ENCODE data around the gene PPM1F.

Gene PPM1F

DNA sequence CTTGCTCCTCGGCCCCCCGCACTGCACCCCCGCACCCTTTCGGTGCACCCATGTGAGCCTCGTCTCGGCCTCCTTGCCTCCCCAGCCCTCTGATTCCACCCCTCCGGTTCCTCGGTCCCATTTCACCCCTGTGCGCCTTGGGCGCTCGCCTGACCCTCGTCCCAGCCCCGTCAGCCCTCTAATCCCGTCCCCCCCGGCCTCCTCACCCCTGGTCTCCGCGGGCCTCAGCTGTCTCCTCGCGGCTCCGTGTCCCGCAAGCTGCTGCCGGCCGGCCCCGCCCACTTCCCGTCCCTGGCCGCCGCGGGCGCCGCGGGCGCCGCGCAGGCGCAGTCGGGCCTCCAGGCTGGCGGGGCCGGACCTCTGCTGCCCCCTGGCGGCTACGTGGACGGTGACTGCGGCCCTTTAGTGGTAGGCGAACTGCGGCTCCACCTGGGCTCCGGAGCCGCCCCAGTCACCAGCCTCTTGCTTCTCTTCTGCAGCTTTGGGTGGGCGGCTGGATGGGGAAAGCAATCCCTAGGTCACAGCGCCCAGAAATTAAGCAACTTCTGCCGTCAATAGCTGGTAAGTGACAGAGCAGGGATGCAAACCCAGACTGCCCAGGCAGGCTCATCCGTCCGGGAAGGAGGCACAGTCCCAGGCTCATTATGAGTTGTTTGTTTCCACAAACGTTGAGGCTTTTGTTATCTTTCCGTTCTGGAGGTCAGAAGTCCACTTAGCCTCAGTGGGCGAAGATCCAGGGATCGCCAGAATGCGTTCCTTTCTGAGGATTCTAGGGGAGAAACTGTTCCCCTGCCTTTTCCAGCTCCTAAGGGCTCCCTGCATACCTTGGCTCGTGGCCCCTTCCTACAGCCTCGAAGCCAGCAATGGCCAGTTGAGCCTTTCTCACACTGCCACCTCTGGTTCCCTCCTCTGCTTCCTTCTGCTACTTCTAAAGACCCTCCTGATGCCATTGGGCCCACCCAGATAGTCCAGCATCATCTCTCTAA lies at the start of gene PPM1F:
Gene PPM1F, minus strand, starts transcription at position 263 of the 986 bp plus-strand sequence. CDS start 6,800 bp downstream, outside the sequence.
- no peaks in the 10 kb centered on the region for H3K27me3 Mint-ChIP-seq
- H3K4me1 Mint-ChIP-seq (ENCODE audit: low read depth), result peaks cover 12% of the 10 kb centered on the region
- H3K36me3 Mint-ChIP-seq, result no peaks in the 10 kb centered on the region
- H3K27ac Mint-ChIP-seq, result peak within 1 kb of the TSS; percentile 28
- no peaks in the 10 kb centered on the region for H3K9me3 Mint-ChIP-seq (ENCODE audit: low read depth)
- H3K4me3 Mint-ChIP-seq, result peak within 1 kb of the TSS; percentile 88

DNA sequence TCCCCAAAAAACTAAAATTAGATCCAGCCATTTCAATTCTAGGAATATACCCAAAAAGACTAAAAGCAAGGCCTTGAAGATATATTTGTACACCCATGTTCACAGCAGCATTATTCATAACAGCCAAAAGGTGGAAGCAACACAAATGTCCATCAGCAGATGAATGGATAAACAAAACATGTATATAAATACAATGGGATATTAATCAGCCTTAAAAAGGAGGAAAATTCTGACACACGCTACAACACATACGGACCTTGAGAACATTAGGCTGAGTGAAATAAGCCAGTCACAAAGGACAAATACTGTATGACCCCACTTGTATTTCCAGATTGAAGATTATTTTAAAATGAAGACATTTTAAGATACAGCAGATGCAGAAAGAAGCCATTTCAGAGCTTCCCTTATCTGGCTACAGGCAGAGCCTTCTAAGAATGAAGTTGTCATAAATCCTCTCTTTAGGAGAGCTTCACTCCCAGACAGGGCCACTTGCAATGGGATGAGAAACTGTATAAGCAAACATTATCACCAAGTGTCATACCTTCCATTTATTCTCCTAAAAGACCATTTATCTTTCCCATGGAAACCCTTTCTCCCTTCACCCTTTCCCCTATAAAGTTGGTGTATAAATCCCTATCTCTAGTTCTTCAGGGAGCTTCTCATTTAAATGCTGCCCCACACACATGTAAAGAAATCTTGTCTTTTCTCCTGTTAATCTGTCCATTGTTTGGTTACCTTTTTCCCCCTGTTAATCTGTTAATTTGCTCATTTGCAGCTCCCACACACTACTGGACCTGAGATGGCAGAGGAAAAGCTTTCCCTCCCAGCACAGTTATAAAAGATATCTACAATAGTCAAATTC lies 49.2 kb upstream of the PPM1F start:
- Mint-ChIP-seq H3K36me3 (no peaks in the 10 kb centered on the region), H3K4me3 (no peak overlapping the region), H3K27me3 (no peaks in the 10 kb centered on the region), H3K9me3 (ENCODE audit: low read depth) (no peaks in the 10 kb centered on the region), H3K4me1 (ENCODE audit: low read depth) (no peaks in the 10 kb centered on the region), H3K27ac (no peak overlapping the region)

- Mint-ChIP-seq H3K27me3 (no peaks in the 10 kb centered on the region), H3K4me1 (ENCODE audit: low read depth) (no peaks in the 10 kb centered on the region), H3K9me3 (ENCODE audit: low read depth) (no peaks in the 10 kb centered on the region), H3K36me3 (no peaks in the 10 kb centered on the region), H3K4me3 (no peak overlapping the region), H3K27ac (no peak overlapping the region)
Measured at GRCh38 chr22:21998595-21999247, 46.1 kb upstream of the PPM1F start.

GRCh38 chr22:21996175-21996720 lies 43.6 kb upstream of the PPM1F start:
- Mint-ChIP-seq H3K4me3 (no peak overlapping the region), H3K27ac (no peak overlapping the region), H3K27me3 (peaks cover 2% of the 10 kb centered on the region), H3K9me3 (ENCODE audit: low read depth) (no peaks in the 10 kb centered on the region), H3K4me1 (ENCODE audit: low read depth) (no peaks in the 10 kb centered on the region), H3K36me3 (no peaks in the 10 kb centered on the region)

- no peaks in the 10 kb centered on the region for H3K9me3 Mint-ChIP-seq (ENCODE audit: low read depth)
- no peaks in the 10 kb centered on the region for H3K36me3 Mint-ChIP-seq
- peaks cover 2% of the 10 kb centered on the region for H3K27me3 Mint-ChIP-seq
- no peak overlapping the region for H3K27ac Mint-ChIP-seq
- no peak overlapping the region for H3K4me3 Mint-ChIP-seq
- H3K4me1 Mint-ChIP-seq (ENCODE audit: low read depth), result no peaks in the 10 kb centered on the region
Measured at GRCh38 chr22:21995660-21996059, 43.0 kb upstream of the PPM1F start.

DNA sequence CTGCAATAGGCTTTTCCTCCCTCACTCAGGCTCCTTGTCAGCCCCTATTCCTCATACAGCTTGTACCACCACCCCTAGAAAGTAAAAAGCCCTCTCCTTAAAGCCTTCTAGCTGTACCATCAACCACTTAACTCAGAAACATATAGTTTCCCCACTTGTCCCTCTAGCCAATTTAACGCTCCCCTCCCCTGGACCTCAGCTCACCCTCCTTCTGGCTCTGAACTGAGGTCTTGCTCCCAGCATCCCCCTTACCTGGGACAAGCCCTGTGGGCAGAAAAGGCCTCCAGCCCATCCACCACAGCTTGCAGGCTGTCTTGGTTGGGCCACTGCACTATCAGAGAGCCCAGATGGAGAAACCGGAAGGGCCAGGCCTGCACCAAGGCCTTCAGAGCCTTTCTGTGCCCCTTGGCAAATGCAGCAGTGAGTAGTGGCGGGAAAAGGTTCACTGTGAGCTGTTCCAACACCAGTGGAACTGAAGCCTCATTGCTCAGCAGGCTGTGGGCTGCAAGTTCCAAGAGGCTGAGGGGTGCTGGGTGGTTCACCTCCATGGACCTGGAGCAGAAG lies 42.3 kb upstream of the PPM1F start:
- Mint-ChIP-seq H3K27ac (no peak overlapping the region), H3K4me1 (ENCODE audit: low read depth) (no peaks in the 10 kb centered on the region), H3K4me3 (no peak overlapping the region), H3K36me3 (no peaks in the 10 kb centered on the region), H3K27me3 (peaks cover 2% of the 10 kb centered on the region), H3K9me3 (ENCODE audit: low read depth) (no peaks in the 10 kb centered on the region)

DNA sequence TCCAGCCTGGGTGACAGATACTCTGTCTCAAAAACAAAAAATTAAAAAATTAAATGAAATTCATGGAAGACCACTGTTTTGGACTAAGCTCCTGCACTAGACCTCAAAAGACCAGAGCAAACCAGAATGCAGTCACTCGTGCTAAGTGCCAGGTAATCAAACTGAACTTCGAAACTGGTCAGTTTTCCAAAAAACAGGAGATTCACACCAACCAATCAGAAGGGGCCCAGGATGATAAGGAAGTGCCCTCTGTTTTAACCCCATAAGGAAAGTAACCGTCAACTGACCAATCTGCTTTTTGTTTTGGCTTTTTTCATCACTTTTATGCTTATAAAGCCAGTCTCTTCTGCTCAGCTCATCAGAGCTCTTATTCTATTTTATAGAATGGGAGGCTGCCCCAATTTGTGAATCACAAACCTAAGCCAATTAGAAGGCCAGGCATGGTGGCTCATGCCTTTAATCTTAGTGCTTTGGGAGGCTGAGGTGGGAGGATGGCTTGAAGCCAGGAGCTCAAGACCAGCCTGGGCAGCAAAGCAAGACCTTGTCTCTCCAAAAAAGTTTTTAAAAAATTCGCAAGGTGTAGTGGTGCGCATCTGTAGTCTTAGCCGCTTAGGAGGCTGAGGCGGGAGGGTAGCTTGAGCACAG lies 40.1 kb upstream of the PPM1F start:
- Mint-ChIP-seq H3K36me3 (no peaks in the 10 kb centered on the region), H3K27me3 (peaks cover 2% of the 10 kb centered on the region), H3K4me3 (no peak overlapping the region), H3K9me3 (ENCODE audit: low read depth) (no peaks in the 10 kb centered on the region), H3K4me1 (ENCODE audit: low read depth) (no peaks in the 10 kb centered on the region), H3K27ac (no peak overlapping the region)

DNA sequence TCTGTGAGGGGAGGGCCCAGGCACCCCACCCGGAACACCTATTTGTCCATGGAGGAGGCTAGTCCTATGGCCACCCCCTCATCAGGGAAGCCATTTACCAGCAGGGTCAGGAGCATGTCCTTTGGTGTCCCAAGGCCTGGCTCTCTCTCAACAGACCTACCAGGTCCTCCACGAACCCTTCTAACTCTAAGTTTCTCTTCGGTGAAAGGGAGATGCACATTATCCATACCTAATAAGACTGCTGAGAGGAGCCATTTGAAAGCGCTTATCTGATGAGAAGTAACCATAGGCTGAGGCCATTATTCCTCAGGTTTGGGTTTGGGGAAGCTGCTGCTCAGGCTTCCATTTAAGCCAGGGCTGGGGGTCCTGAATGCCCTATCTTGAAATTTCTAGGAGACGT lies 39.1 kb upstream of the PPM1F start:
- Mint-ChIP-seq H3K27me3 (peaks cover 2% of the 10 kb centered on the region), H3K36me3 (no peaks in the 10 kb centered on the region), H3K4me1 (ENCODE audit: low read depth) (no peaks in the 10 kb centered on the region), H3K9me3 (ENCODE audit: low read depth) (no peaks in the 10 kb centered on the region), H3K27ac (no peak overlapping the region), H3K4me3 (no peak overlapping the region)

DNA sequence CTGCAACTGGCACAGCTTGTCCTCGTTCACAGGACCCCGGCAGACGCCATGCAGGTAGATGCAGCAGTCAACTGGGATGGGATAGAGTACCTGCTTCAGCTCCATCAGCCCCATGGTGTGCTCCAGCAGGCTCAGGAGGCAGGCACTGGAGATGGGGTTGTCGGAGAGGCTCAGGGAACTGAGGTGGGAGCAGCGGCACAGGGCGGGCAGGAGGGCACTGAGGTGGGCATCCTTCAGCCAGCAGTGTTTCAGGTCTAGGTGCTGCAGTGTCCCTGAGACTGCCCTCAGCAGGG lies 38.6 kb upstream of the PPM1F start:
- H3K36me3 Mint-ChIP-seq, result no peaks in the 10 kb centered on the region
- H3K4me1 Mint-ChIP-seq (ENCODE audit: low read depth), result no peaks in the 10 kb centered on the region
- H3K27me3 Mint-ChIP-seq, result peaks cover 2% of the 10 kb centered on the region
- H3K4me3 Mint-ChIP-seq, result no peak overlapping the region
- H3K27ac Mint-ChIP-seq, result no peak overlapping the region
- H3K9me3 Mint-ChIP-seq (ENCODE audit: low read depth), result no peaks in the 10 kb centered on the region

GRCh38 chr22:21990445-21991303 lies 38.0 kb upstream of the PPM1F start:
- no peaks in the 10 kb centered on the region for H3K4me1 Mint-ChIP-seq (ENCODE audit: low read depth)
- no peak overlapping the region for H3K27ac Mint-ChIP-seq
- H3K9me3 Mint-ChIP-seq (ENCODE audit: low read depth), result no peaks in the 10 kb centered on the region
- H3K27me3 Mint-ChIP-seq, result peaks cover 2% of the 10 kb centered on the region
- H3K4me3 Mint-ChIP-seq, result no peak overlapping the region
- no peaks in the 10 kb centered on the region for H3K36me3 Mint-ChIP-seq

DNA sequence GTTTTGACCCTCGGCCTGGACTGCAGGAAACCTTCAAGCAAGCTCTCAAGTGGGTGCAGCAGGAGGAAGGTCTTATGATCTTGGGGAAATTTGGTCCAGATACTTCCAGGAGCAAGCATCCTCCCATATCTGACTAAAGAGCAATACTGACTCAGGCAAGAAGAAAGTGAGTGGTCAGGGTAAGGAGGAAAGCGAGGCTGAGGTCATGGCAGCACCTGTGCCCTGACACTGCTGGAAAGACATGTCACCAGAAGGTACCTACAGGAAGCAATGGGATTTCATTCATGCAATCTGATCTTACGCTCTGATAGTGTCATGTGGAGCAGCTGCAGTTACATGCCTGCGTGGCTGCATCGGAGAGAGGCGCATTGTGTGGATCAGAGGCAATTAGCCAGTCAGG lies 36.4 kb upstream of the PPM1F start:
- Mint-ChIP-seq H3K9me3 (ENCODE audit: low read depth) (no peaks in the 10 kb centered on the region), H3K4me3 (no peak overlapping the region), H3K27me3 (peaks cover 2% of the 10 kb centered on the region), H3K36me3 (no peaks in the 10 kb centered on the region), H3K27ac (no peak overlapping the region), H3K4me1 (ENCODE audit: low read depth) (no peaks in the 10 kb centered on the region)

- H3K36me3 Mint-ChIP-seq, result no peaks in the 10 kb centered on the region
- H3K27me3 Mint-ChIP-seq, result no peaks in the 10 kb centered on the region
- H3K4me3 Mint-ChIP-seq, result no peak overlapping the region
Measured at GRCh38 chr22:21985214-21985613, 32.6 kb upstream of the PPM1F start.

GRCh38 chr22:21984793-21985192 lies 32.1 kb upstream of the PPM1F start:
- Mint-ChIP-seq H3K4me3 (no peak overlapping the region), H3K36me3 (no peaks in the 10 kb centered on the region), H3K4me1 (ENCODE audit: low read depth) (peaks cover 19% of the 10 kb centered on the region), H3K27me3 (no peaks in the 10 kb centered on the region), H3K9me3 (ENCODE audit: low read depth) (no peaks in the 10 kb centered on the region), H3K27ac (no peak overlapping the region)

More at GRCh38 chr22:21985214-21985613, 32.6 kb upstream of the PPM1F start:
- no peak overlapping the region for H3K27ac Mint-ChIP-seq
- no peaks in the 10 kb centered on the region for H3K9me3 Mint-ChIP-seq (ENCODE audit: low read depth)
- H3K4me1 Mint-ChIP-seq (ENCODE audit: low read depth), result peaks cover 15% of the 10 kb centered on the region

Measured in activated naive CD8-positive, alpha-beta T cell (primary cell).